Testis (tissue), 3 donors: Measurements from ENCODE around the gene TOMM40. TPM values are rescaled to one million over a fixed set of nuclear protein-coding genes. Genes with fewer than 3 reads are reported as not detected.
A peak's percentile ranks its signal among the peaks of the same experiment; 100 is the strongest.

Source experiments
- DNase-seq: peaks from one replicate; pipeline ENCODE4 v3.0.0-alpha.2; 2019
- H3K27ac ChIP-seq, 2 donors: fragments of 200-600 bp; sonication (generic); one replicate each; pipeline ENCODE4 v1.5.1; 2019
- H3K27me3 ChIP-seq: fragments of 200-600 bp; sonication (generic); one replicate; pipeline ENCODE4 v1.5.1; 2019
- H3K36me3 ChIP-seq: fragments of 200-600 bp; sonication (generic); one replicate; pipeline ENCODE4 v1.5.1; 2017; ENCODE audit warnings: low read depth; ENCODE audit errors: missing control alignments
- H3K4me1 ChIP-seq: fragments of 200-600 bp; sonication (generic); one replicate; pipeline ENCODE4 v1.5.1; 2019
- H3K4me3 ChIP-seq, 2 donors: fragments of 200-600 bp; sonication (generic); one replicate each; pipeline ENCODE4 v1.5.1; 2017 to 2019
- H3K9me3 ChIP-seq: fragments of 200-600 bp; sonication (generic); one replicate; pipeline ENCODE4 v1.5.1; 2017
- CTCF ChIP-seq, 3 experiments: fragments of 450-650 bp in 2 of 3; fragments of 200-600 bp in 1 of 3; sonication (generic) in 1 of 3; IDR thresholded peaks; one replicate each; pipeline ENCODE4 v1.5.1; 2016 to 2019; ENCODE audit warnings: antibody characterized with exemption in 3 of 3, mild to moderate bottlenecking in 2 of 3, moderate library complexity in 1 of 3
- POLR2A ChIP-seq: fragments of 450-650 bp; IDR thresholded peaks from one replicate; pipeline ENCODE4 v1.6.1; 2017; ENCODE audit warnings: antibody characterized with exemption, mild to moderate bottlenecking, moderate library complexity
- WGBS, 2 donors: methylation state at CpG; one replicate each; pipeline ENCODE4 v1.1.5; 2018; 5-methylcytosine and 5-hydroxymethylcytosine counted together
- intact Hi-C: fragments of 100-400 bp; cut with DNase I; formaldehyde crosslinking; loops from one replicate; pipeline ENCODE4 v1.15.1; 2023; ENCODE audit warnings: low total_unique reads
- polyA plus RNA-seq: library from polyadenylated mRNA; stranded (reverse); fragments of 350-450 nt; fragmentation: Illumina TruSeq; extraction: RNeasy Lipid Tissue Mini Kit (QIAGEN cat#74804); gene quantifications from one replicate; pipeline ENCODE4 v1.2.3, GENCODE V29; 2014; ENCODE audit warnings: low read depth, low replicate concordance; ENCODE audit not compliant: insufficient read depth
- total RNA-seq, 2 donors: library from RNA; depleted of rRNA; stranded (reverse); fragments of >200 nt; gene quantifications; one replicate each; pipeline ENCODE4 v1.2.3, GENCODE V29; 2016

The TOMM40 gene
- total and polyA plus RNA-seq, 3 donors from 2014 or later = 43.1 to 67.3 (median 54.7) TPM

GRCh38 chr19:44847144-44848035, 43.7 kb upstream of the TOMM40 start:
- H3K4me3 ChIP-seq = peak overlapping the region; percentile 94 to 95
- H3K9me3 ChIP-seq = no peaks in the 10 kb centered on the region
- WGBS, 2 donors = 0 to 1% methylated on average over 22 to 46 of the region's 47 CpGs
- no peaks in the 10 kb centered on the region for H3K36me3 ChIP-seq
- intact Hi-C loops = loop anchor here (10.0 kb wide), 1 partner anchor 63 kb away; no protein-coding TSS in a partner anchor
- peak overlapping the region; percentile 98 to 99 for H3K27ac ChIP-seq
- TF ChIP-seq POLR2A (no peak), CTCF (IDR thresholded peaks at IDR 0.05) (no peak)
- DNase-seq = peak; percentile 89
- H3K27me3 ChIP-seq = no peaks in the 10 kb centered on the region
- peaks cover 32% of the 10 kb centered on the region for H3K4me1 ChIP-seq

GRCh38 chr19:44848036-44848811, 42.8 kb upstream of the TOMM40 start:
- no peaks in the 10 kb centered on the region for H3K36me3 ChIP-seq
- DNase-seq = peak; percentile 38
- no peaks in the 10 kb centered on the region for H3K27me3 ChIP-seq
- H3K4me1 ChIP-seq = peaks cover 36% of the 10 kb centered on the region
- H3K9me3 ChIP-seq = no peaks in the 10 kb centered on the region
- peak overlapping the region; percentile 98 to 99 for H3K27ac ChIP-seq
- WGBS, 2 donors = 1 to 2% methylated on average over 19 of the region's 19 CpGs
- intact Hi-C loops = loop anchor here (10.0 kb wide), 1 partner anchor 63 kb away; no protein-coding TSS in a partner anchor
- no peak for TF ChIP-seq CTCF (IDR thresholded peaks at IDR 0.05)
- no peak for TF ChIP-seq POLR2A
- peak overlapping the region; percentile 94 to 95 for H3K4me3 ChIP-seq

- peak; percentile 78 for DNase-seq
- TF ChIP-seq POLR2A (no peak), CTCF (IDR thresholded peaks at IDR 0.05) (no peak)
- Histone ChIP-seq H3K36me3 (no peaks in the 10 kb centered on the region), H3K4me3 (peak overlapping the region; percentile 94 to 95), H3K27ac (peak overlapping the region; percentile 98 to 99), H3K27me3 (no peaks in the 10 kb centered on the region), H3K4me1 (peaks cover 36% of the 10 kb centered on the region), H3K9me3 (no peaks in the 10 kb centered on the region)
- intact Hi-C loops = loop anchor here (10.0 kb wide), 1 partner anchor 64 kb away; no protein-coding TSS in a partner anchor
- 12% methylated on average over 18 of the region's 18 CpGs for WGBS, 2 donors
Measured at GRCh38 chr19:44848812-44849447, 42.1 kb upstream of the TOMM40 start.

GRCh38 chr19:44850641-44851109, 40.4 kb upstream of the TOMM40 start:
- peak; percentile 47 for DNase-seq
- peak overlapping the region in 1 of 2 donors; percentile 47 for H3K27ac ChIP-seq
- no peaks in the 10 kb centered on the region for H3K27me3 ChIP-seq
- no peaks in the 10 kb centered on the region for H3K9me3 ChIP-seq
- 50 to 61% methylated on average over 3 to 8 of the region's 8 CpGs for WGBS, 2 donors
- TF ChIP-seq POLR2A (no peak), CTCF (IDR thresholded peaks at IDR 0.05) (no peak)
- intact Hi-C loops = no loop called here
- no peaks in the 10 kb centered on the region for H3K36me3 ChIP-seq
- H3K4me3 ChIP-seq = no peak overlapping the region
- peaks cover 36% of the 10 kb centered on the region for H3K4me1 ChIP-seq
